Breast epithelium (tissue), 3 donors: ENCODE data around the gene PLOD2.

Source experiments
- POLR2A ChIP-seq: fragments of 450-650 bp; IDR thresholded peaks from one replicate; pipeline ENCODE4 v1.6.1; 2016; ENCODE audit warnings: antibody characterized with exemption, mild to moderate bottlenecking, moderate library complexity
- TF ChIP-seq, protein P1 (sequence below), 3 donors: fragments of 450-650 bp; IDR thresholded peaks; one replicate each; pipeline ENCODE4 v1.5.1; 2016 to 2017; ENCODE audit warnings: antibody characterized with exemption in 3 of 3, mild to moderate bottlenecking in 3 of 3, moderate library complexity in 3 of 3

GRCh38 chr3:146128179-146128578 is 32.8 kb downstream of the PLOD2 start:
- TF ChIP-seq, protein P1, sequence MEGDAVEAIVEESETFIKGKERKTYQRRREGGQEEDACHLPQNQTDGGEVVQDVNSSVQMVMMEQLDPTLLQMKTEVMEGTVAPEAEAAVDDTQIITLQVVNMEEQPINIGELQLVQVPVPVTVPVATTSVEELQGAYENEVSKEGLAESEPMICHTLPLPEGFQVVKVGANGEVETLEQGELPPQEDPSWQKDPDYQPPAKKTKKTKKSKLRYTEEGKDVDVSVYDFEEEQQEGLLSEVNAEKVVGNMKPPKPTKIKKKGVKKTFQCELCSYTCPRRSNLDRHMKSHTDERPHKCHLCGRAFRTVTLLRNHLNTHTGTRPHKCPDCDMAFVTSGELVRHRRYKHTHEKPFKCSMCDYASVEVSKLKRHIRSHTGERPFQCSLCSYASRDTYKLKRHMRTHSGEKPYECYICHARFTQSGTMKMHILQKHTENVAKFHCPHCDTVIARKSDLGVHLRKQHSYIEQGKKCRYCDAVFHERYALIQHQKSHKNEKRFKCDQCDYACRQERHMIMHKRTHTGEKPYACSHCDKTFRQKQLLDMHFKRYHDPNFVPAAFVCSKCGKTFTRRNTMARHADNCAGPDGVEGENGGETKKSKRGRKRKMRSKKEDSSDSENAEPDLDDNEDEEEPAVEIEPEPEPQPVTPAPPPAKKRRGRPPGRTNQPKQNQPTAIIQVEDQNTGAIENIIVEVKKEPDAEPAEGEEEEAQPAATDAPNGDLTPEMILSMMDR (IDR thresholded peaks at IDR 0.05): no peak
- TF ChIP-seq POLR2A: no peak
